IMR-90 (cell line): ENCODE measurements around the gene ERRFI1. TPM values are rescaled to one million over a fixed set of nuclear protein-coding genes. Genes with fewer than 3 reads are reported as not detected.

Source experiments
- ATAC-seq: fragments of 200-7000 bp; cut with Tn5 transposase; 2 replicates; pipeline ENCODE4 v1.9.1; 2020; ENCODE audit warnings: low read depth, mild to moderate bottlenecking, moderate library complexity
- BruUV-seq: library from RNA; stranded (reverse); fragments of 400-500 nt; replicated peaks from 2 replicates; lab custom pipeline; 2021; lab: Mats Ljungman, UMichigan
- CTCF ChIA-PET: fragments of 300-600 bp; formaldehyde crosslinking; extraction: SDS; loops from one replicate; lab custom pipeline; 2021; ENCODE audit warnings: antibody characterized with exemption; lab: Yijun Ruan, JAX
- POLR2A ChIA-PET: fragments of 300-600 bp; sonication (Branson Sonifier 250); formaldehyde crosslinking; loops from one replicate; lab custom pipeline; 2022; ENCODE audit warnings: antibody characterized with exemption; ENCODE audit not compliant: unreplicated experiment; lab: Charles Lee
- DNase-seq: peaks from one replicate; pipeline ENCODE4 v3.0.0; 2013
- H2AFZ ChIP-seq: replicated peaks from 2 replicates; pipeline ENCODE3; 2013; ENCODE audit warnings: low read length, mild to moderate bottlenecking; ENCODE audit not compliant: poor library complexity
- H2AK5ac ChIP-seq: 2 replicates; pipeline ENCODE4 v1.6.1; 2013; ENCODE audit warnings: low read depth, low read length, inconsistent platforms
- H2AK9ac ChIP-seq: replicated peaks from 2 replicates; pipeline ENCODE3; 2013; ENCODE audit warnings: mild to moderate bottlenecking, low read depth, low read length, moderate library complexity; ENCODE audit not compliant: poor library complexity
- H2BK120ac ChIP-seq: 2 replicates; pipeline ENCODE4 v1.6.1; 2013; ENCODE audit warnings: low read depth, low read length, inconsistent platforms
- H2BK15ac ChIP-seq: 3 replicates; pipeline ENCODE4 v1.6.1; 2013; ENCODE audit warnings: low read depth, low read length, inconsistent platforms
- H2BK20ac ChIP-seq: 2 replicates; pipeline ENCODE4 v1.6.1; 2013; ENCODE audit warnings: low read depth, mild to moderate bottlenecking, inconsistent platforms, low read length, moderate library complexity
- H2BK5ac ChIP-seq: 2 replicates; pipeline ENCODE4 v1.6.1; 2013; ENCODE audit warnings: mild to moderate bottlenecking, low read depth, low read length, inconsistent platforms; ENCODE audit not compliant: poor library complexity, severe bottlenecking
- H3K14ac ChIP-seq: replicated peaks from 2 replicates; pipeline ENCODE4 v1.6.1; 2013; ENCODE audit warnings: low read depth, low read length, inconsistent platforms
- H3K18ac ChIP-seq: 2 replicates; pipeline ENCODE4 v1.6.1; 2013; ENCODE audit warnings: low read depth, low read length, control low read depth
- H3K23ac ChIP-seq: 2 replicates; pipeline ENCODE4 v1.6.1; 2013; ENCODE audit warnings: low read depth, low read length, inconsistent platforms
- H3K27ac ChIP-seq: 2 replicates; pipeline ENCODE4 v1.5.1; 2013; ENCODE audit warnings: mild to moderate bottlenecking, control low read depth, low read length; ENCODE audit not compliant: insufficient read depth
- H3K27me3 ChIP-seq: 2 replicates; pipeline ENCODE4 v1.6.1; 2013; ENCODE audit warnings: low read length; ENCODE audit not compliant: control insufficient read depth, insufficient read depth
- H3K36me3 ChIP-seq: 2 replicates; pipeline ENCODE4 v1.6.1; 2013; ENCODE audit warnings: low read length, mixed read lengths; ENCODE audit not compliant: control insufficient read depth, insufficient read depth
- H3K4ac ChIP-seq: 2 replicates; pipeline ENCODE4 v1.6.1; 2013; ENCODE audit warnings: low read depth, low read length, inconsistent platforms
- H3K4me1 ChIP-seq: 2 replicates; pipeline ENCODE4 v1.6.1; 2013; ENCODE audit warnings: low read length, mixed read lengths; ENCODE audit not compliant: control insufficient read depth, insufficient read depth
- H3K4me2 ChIP-seq: 2 replicates; pipeline ENCODE4 v1.6.1; 2013; ENCODE audit warnings: low read depth, mild to moderate bottlenecking, control low read depth, low read length, moderate library complexity
- H3K4me3 ChIP-seq: 2 replicates; pipeline ENCODE4 v1.5.1; 2013; ENCODE audit warnings: low read depth, mild to moderate bottlenecking, control low read depth, low read length, moderate library complexity; ENCODE audit not compliant: insufficient read depth
- H3K56ac ChIP-seq: 2 replicates; pipeline ENCODE4 v1.6.1; 2013; ENCODE audit warnings: low read length, inconsistent platforms; ENCODE audit not compliant: insufficient read depth; ENCODE audit errors: extremely low read depth
- H3K79me1 ChIP-seq, 2 experiments: 2 replicates each; pipeline ENCODE4 v1.6.1; 2013; ENCODE audit warnings: low read length in 2 of 2, inconsistent platforms in 1 of 2, low read depth in 1 of 2
- H3K9ac ChIP-seq: 2 replicates; pipeline ENCODE4 v1.6.1; 2013; ENCODE audit warnings: low read depth, low read length, control low read depth
- H3K9me1 ChIP-seq: 2 replicates; pipeline ENCODE4 v1.6.1; 2013; ENCODE audit warnings: low read length, inconsistent platforms; ENCODE audit not compliant: insufficient read depth
- H3K9me3 ChIP-seq: 2 replicates; pipeline ENCODE4 v1.6.1; 2013; ENCODE audit warnings: low read length; ENCODE audit not compliant: control insufficient read depth, insufficient read depth
- H4K20me1 ChIP-seq: 2 replicates; pipeline ENCODE4 v1.6.1; 2013; ENCODE audit warnings: low read length, inconsistent platforms; ENCODE audit not compliant: insufficient read depth
- H4K5ac ChIP-seq: 2 replicates; pipeline ENCODE4 v1.6.1; 2013; ENCODE audit warnings: mild to moderate bottlenecking, low read depth, low read length, control low read depth
- H4K8ac ChIP-seq, 2 experiments: 2 replicates each; pipeline ENCODE4 v1.6.1; 2013; ENCODE audit warnings: low read depth in 2 of 2, low read length in 2 of 2, control low read depth in 1 of 2, inconsistent platforms in 1 of 2
- H4K91ac ChIP-seq: 2 replicates; pipeline ENCODE4 v1.6.1; 2013; ENCODE audit warnings: low read depth, low read length, inconsistent platforms; ENCODE audit not compliant: insufficient read depth
- BHLHE40 ChIP-seq: fragments of 150-350 bp; IDR thresholded peaks from 2 replicates; pipeline ENCODE4 v1.6.1; 2016; ENCODE audit warnings: mild to moderate bottlenecking, low read depth, low read length
- CEBPB ChIP-seq: IDR thresholded peaks from 2 replicates; pipeline ENCODE4 v1.6.1; 2012; ENCODE audit warnings: low read depth, low read length, improper control_type of control experiment
- FOS ChIP-seq: fragments of 150-350 bp; IDR thresholded peaks from 2 replicates; pipeline ENCODE4 v1.6.1; 2016; ENCODE audit warnings: low read depth, low read length
- MAFK ChIP-seq: IDR thresholded peaks from 2 replicates; pipeline ENCODE4 v1.6.1; 2012; ENCODE audit warnings: low read depth, low read length, improper control_type of control experiment
- POLR2A ChIP-seq: IDR thresholded peaks from 2 replicates; pipeline ENCODE4 v1.6.1; 2012; ENCODE audit warnings: mild to moderate bottlenecking, low read depth, low read length
- WGBS, 2 experiments: methylation state at CpG; one replicate each; pipeline versions ENCODE4 v1.1.5 to v1.1.7; 2013; ENCODE audit warnings: missing lambda C conversion rate in 2 of 2; ENCODE audit not compliant: insufficient read length in 1 of 2; ENCODE audit errors: extremely low coverage in 2 of 2; 5-methylcytosine and 5-hydroxymethylcytosine counted together
- dilution Hi-C: fragments of 300-500 bp; cut with HindIII; formaldehyde crosslinking; loops from one replicate; pipeline ENCODE4 v1.14.3; 2018; ENCODE audit warnings: low sequenced_read_pairs; ENCODE audit not compliant: unreplicated experiment
- in situ Hi-C: fragments of 300-500 bp; cut with MboI; formaldehyde crosslinking; loops from 3 replicates; pipeline ENCODE4 v1.14.3; 2019; ENCODE audit warnings: low sequenced_read_pairs, inconsistent platforms, mixed read lengths
- intact Hi-C: fragments of 100-400 bp; cut with micrococcal nuclease; formaldehyde crosslinking; loops from 2 replicates; pipeline ENCODE4 v1.10.0; 2022
- polyA plus RNA-seq, 3 experiments: library from polyadenylated mRNA; depleted of rRNA; stranded (reverse); fragments of >200 nt; gene quantifications; 2 replicates each; pipeline ENCODE4 v1.2.3, GENCODE V29; 2012; ENCODE audit warnings: low replicate concordance in 1 of 3
- total RNA-seq: library from RNA; depleted of rRNA; stranded (reverse); fragments of >200 nt; gene quantifications from 2 replicates; pipeline ENCODE4 v1.2.3, GENCODE V29; 2012
- TF ChIP-seq, protein P1 (sequence below): fragments of 150-350 bp; IDR thresholded peaks from 2 replicates; pipeline ENCODE4 v1.6.1; 2016; ENCODE audit warnings: low read depth, mild to moderate bottlenecking, low read length, moderate library complexity, borderline replicate concordance

Gene ERRFI1
- total and polyA plus RNA-seq, 2 of the 4 experiments (the other 2 are of a cell fraction): 101 to 145 TPM

DNA sequence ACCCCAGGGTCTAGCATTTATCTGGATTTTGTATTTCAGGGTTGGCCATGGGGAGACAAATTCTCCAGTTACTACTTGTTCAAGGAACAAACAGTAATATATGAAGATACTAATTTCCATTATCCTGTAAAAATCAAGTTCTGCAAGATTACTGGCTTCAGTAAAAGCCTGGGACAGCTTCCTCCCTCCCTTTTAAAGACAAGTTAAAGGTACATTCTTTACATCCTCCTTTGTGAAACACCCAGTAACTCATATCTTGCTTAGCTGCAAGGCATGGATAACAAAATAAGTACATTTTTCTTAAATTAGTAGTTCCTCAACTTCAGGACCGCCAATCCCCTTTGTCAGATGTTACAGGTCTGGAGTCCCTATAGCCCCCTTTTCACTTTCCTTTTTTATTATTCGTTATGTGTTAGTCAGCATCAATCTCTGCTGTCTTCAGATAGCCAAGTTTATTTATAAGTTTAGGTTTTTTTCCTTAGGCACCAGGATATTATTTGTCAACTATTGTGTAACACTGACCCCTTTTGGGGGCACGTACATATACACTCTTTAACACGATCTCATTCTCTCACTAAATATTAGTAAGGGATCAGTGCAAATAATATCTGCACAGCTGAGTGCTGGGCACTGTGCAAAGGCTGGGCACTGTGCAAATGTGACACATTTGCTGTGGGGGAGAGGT is 9.8 kb downstream of the ERRFI1 start (continued):
- TF ChIP-seq, protein P1, sequence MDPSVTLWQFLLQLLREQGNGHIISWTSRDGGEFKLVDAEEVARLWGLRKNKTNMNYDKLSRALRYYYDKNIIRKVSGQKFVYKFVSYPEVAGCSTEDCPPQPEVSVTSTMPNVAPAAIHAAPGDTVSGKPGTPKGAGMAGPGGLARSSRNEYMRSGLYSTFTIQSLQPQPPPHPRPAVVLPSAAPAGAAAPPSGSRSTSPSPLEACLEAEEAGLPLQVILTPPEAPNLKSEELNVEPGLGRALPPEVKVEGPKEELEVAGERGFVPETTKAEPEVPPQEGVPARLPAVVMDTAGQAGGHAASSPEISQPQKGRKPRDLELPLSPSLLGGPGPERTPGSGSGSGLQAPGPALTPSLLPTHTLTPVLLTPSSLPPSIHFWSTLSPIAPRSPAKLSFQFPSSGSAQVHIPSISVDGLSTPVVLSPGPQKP: no peak

DNA sequence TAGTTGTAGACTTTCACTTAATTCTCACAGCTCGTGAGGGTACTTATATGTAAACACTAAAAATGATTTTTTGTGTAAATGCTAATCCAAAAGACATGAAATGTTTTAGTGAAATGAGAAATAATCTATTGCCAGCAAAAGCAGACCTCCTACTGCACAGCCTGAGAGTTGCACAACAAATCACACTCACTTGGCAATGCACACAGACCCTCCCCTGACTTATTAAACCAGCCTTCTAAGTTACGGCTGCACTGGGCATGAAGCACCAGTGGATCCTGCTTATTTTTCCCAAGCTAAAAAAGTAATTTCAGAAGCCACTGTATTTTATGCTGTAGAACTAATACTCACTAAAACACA is 10.3 kb downstream of the ERRFI1 start:
- POLR2A ChIA-PET: no interaction called here
- CTCF ChIA-PET: interaction anchor here (0.6 to 6.7 kb wide), 10 partner anchors 32 to 394 kb away, joined by 3 to 27 read pairs (median 6); no protein-coding TSS in a partner anchor
- H3K23ac ChIP-seq: peak overlapping the region; percentile 13; the same call in 1 of the 2 replicates
- no peak overlapping the region for H2AK5ac ChIP-seq
- TF ChIP-seq BHLHE40 (no peak), CEBPB (peak; percentile 89), MAFK (no peak), FOS (no peak), POLR2A (no peak)
- no peak overlapping the region for H2BK20ac ChIP-seq
- no peaks in the 10 kb centered on the region for H3K27me3 ChIP-seq
- H3K9ac ChIP-seq: no peak overlapping the region; the same call in 1 of the 2 replicates
- no peak overlapping the region for H2AK9ac ChIP-seq
- ATAC-seq: no peak
- WGBS, 2 experiments: no CpG with 5 or more reads among the region's 2 CpGs
- H4K5ac ChIP-seq: no peak overlapping the region
- no peak overlapping the region for H3K56ac ChIP-seq
- peak overlapping the region; percentile 38 for H3K4me2 ChIP-seq
- H4K91ac ChIP-seq: no peak overlapping the region
- H3K9me1 ChIP-seq: peaks cover 6% of the 10 kb centered on the region; the same call in 1 of the 2 replicates
- no peak for DNase-seq
- no peak overlapping the region for H3K14ac ChIP-seq
- peak overlapping the region; percentile 59 for H2BK5ac ChIP-seq
- H3K4me3 ChIP-seq: no peak overlapping the region
- no peak overlapping the region for H3K18ac ChIP-seq
- H2AFZ ChIP-seq: no peak overlapping the region
- H3K36me3 ChIP-seq: peaks cover 32% of the 10 kb centered on the region
- BruUV-seq: no TSS peak
- peaks cover 89% of the 10 kb centered on the region for H4K20me1 ChIP-seq
- in situ Hi-C loops (loop anchor here (5.0 kb wide), 2 partner anchors 38 to 297 kb away; no protein-coding TSS in a partner anchor), intact Hi-C loops (loop anchor here (1.0 kb wide), 3 partner anchors 33 to 334 kb away; no protein-coding TSS in a partner anchor), dilution Hi-C loops (loop anchor here (25.0 kb wide), 1 partner anchor 297 kb away; the partner anchor contains the start of gene SLC45A1)
- H2BK15ac ChIP-seq: no peak overlapping the region
- peak overlapping the region; percentile 35; the same call in 1 of the 2 replicates for H3K27ac ChIP-seq
- no peaks in the 10 kb centered on the region for H3K9me3 ChIP-seq
- H2BK120ac ChIP-seq: no peak overlapping the region
- H4K8ac ChIP-seq: no peak overlapping the region
- H3K4me1 ChIP-seq: peaks cover 20% of the 10 kb centered on the region
- H3K79me1 ChIP-seq: peaks cover 36 to 80% of the 10 kb centered on the region in 2 experiments; a peak in 3 of 4 replicates
- H3K4ac ChIP-seq: no peak overlapping the region
